K562 (cell line): Measurements from ENCODE around the gene RND1. TPM values are rescaled to one million over a fixed set of nuclear protein-coding genes. Genes with fewer than 3 reads are reported as not detected.

Experiments
- ATAC-seq: fragments of 200-7000 bp; cut with Tn5 transposase; 3 replicates; pipeline ENCODE4 v1.9.1; 2020; ENCODE audit warnings: moderate library complexity
- BruUV-seq: library from RNA; stranded (reverse); fragments of 400-500 nt; replicated peaks from 2 replicates; lab custom pipeline; 2021; lab: Mats Ljungman, UMichigan
- CTCF ChIA-PET: fragments of 300-600 bp; formaldehyde crosslinking; extraction: SDS; loops from one replicate; lab custom pipeline; 2021; ENCODE audit warnings: low intra/inter-chr PET ratio; lab: Yijun Ruan, JAX
- POLR2A ChIA-PET: fragments of 300-600, 350-650 bp; sonication (Branson Sonifier 250); formaldehyde crosslinking; extraction: SDS; loops from one replicate; lab custom pipeline; 2021; ENCODE audit warnings: antibody characterized with exemption, inconsistent platforms; lab: Yijun Ruan, JAX
- DNase-seq, 4 experiments: peaks; one replicate each; pipeline versions ENCODE4 v3.0.0 to v3.0.0-alpha.2; 2011 to 2018; ENCODE audit warnings: low spot score in 3 of 4, mixed read lengths in 3 of 4; ENCODE audit errors: extremely low read depth in 1 of 4
- FAIRE-seq: peaks from 2 replicates; lab custom pipeline; 2011; peaks lifted over from hg19 to GRCh38; lab: Jason Lieb, UNC
- H2AFZ ChIP-seq: 2 replicates; pipeline ENCODE4 v1.6.0; 2011; ENCODE audit warnings: low read depth, low read length, control low read depth, inconsistent platforms
- H3K27ac ChIP-seq: fragments of 200-600 bp; 3 replicates; pipeline ENCODE4 v1.8.0; 2011; ENCODE audit warnings: low read depth, mild to moderate bottlenecking, control low read depth, inconsistent platforms, low read length, moderate library complexity, mixed read lengths; ENCODE audit errors: extremely low read depth
- H3K27me3 ChIP-seq, 2 experiments: fragments of 300-600 bp in 1 of 2; 2 replicates in 1 of 2; 3 replicates in 1 of 2; pipeline versions ENCODE4 v1.6.0 to v1.8.0; 2011; ENCODE audit warnings: inconsistent platforms in 2 of 2, low read length in 2 of 2, mild to moderate bottlenecking in 1 of 2, mixed read lengths in 1 of 2, moderate library complexity in 1 of 2; ENCODE audit not compliant: control insufficient read depth in 2 of 2, insufficient read depth in 2 of 2
- H3K36me3 ChIP-seq: fragments of 300-600 bp; 3 replicates; pipeline ENCODE4 v1.8.0; 2011; ENCODE audit warnings: mild to moderate bottlenecking, low read length, inconsistent platforms; ENCODE audit not compliant: control insufficient read depth, insufficient read depth
- H3K4me1 ChIP-seq, 2 experiments: fragments of 200-600 bp in 1 of 2; replicated peaks in 1 of 2; 2 replicates in 1 of 2; 3 replicates in 1 of 2; pipeline versions ENCODE4 v1.5.1 to v1.8.0; 2011; ENCODE audit warnings: inconsistent platforms in 2 of 2, low read length in 2 of 2, mild to moderate bottlenecking in 1 of 2, mixed read lengths in 1 of 2, moderate library complexity in 1 of 2; ENCODE audit not compliant: control insufficient read depth in 2 of 2, insufficient read depth in 2 of 2
- H3K4me2 ChIP-seq: 2 replicates; pipeline ENCODE4 v1.6.1; 2011; ENCODE audit warnings: low read length, control low read depth, inconsistent platforms, mixed read lengths; ENCODE audit not compliant: insufficient read depth
- H3K4me3 ChIP-seq: fragments of 200-600 bp; sonication (generic), shearing (Covaris generic); 2 replicates; pipeline ENCODE4 v1.5.1; 2016; ENCODE audit warnings: control low read depth, inconsistent platforms
- H3K79me2 ChIP-seq: fragments of 200-600 bp; 3 replicates; pipeline ENCODE4 v1.8.0; 2011; ENCODE audit warnings: low read length, inconsistent platforms; ENCODE audit not compliant: control insufficient read depth, insufficient read depth
- H3K9ac ChIP-seq, 2 experiments: 2 replicates each; pipeline versions ENCODE4 v1.6.0 to v1.6.1; 2011; ENCODE audit warnings: low read depth in 2 of 2, low read length in 2 of 2, control low read depth in 1 of 2, inconsistent platforms in 1 of 2, mild to moderate bottlenecking in 1 of 2, mixed read lengths in 1 of 2; ENCODE audit not compliant: insufficient read depth in 1 of 2
- H3K9me1 ChIP-seq: one replicate; pipeline ENCODE4 v1.6.0; 2011; ENCODE audit warnings: inconsistent platforms, mild to moderate bottlenecking, low read length, moderate library complexity; ENCODE audit not compliant: control insufficient read depth, insufficient read depth
- H3K9me3 ChIP-seq: replicated peaks from 2 replicates; pipeline ENCODE4 v1.5.1; 2011; ENCODE audit warnings: low read depth, low read length, inconsistent platforms; ENCODE audit not compliant: control insufficient read depth, insufficient read depth
- H4K20me1 ChIP-seq: replicated peaks from 2 replicates; pipeline ENCODE4 v1.6.1; 2011; ENCODE audit warnings: low read length, inconsistent platforms, mixed read lengths; ENCODE audit not compliant: control insufficient read depth, insufficient read depth
- BDP1 ChIP-seq: IDR thresholded peaks from 3 replicates; pipeline ENCODE4 v1.6.1; 2011; ENCODE audit not compliant: insufficient read length, insufficient read depth
- HIVEP1 ChIP-seq: fragments of 250-450 bp; sonication (Bioruptor Pico); IDR thresholded peaks from 2 replicates; pipeline ENCODE4 v1.4.0; 2020; ENCODE audit warnings: mild to moderate bottlenecking
- MEF2A ChIP-seq: IDR thresholded peaks from 2 replicates; pipeline ENCODE4 v1.6.1; 2011; ENCODE audit warnings: low read depth, mild to moderate bottlenecking, low read length, moderate library complexity; ENCODE audit not compliant: control insufficient read depth
- PHB ChIP-seq: fragments of 250-450 bp; sonication (Bioruptor Pico); IDR thresholded peaks from 2 replicates; pipeline ENCODE4 v1.5.0; 2021
- PYGO2 ChIP-seq: fragments of 450-650 bp; IDR thresholded peaks from 2 replicates; pipeline ENCODE4 v1.6.1; 2016; ENCODE audit warnings: mild to moderate bottlenecking, missing genetic modification characterization, moderate library complexity, missing compliant biosample characterization
- XRCC3 ChIP-seq: fragments of 450-650 bp; IDR thresholded peaks from 2 replicates; pipeline ENCODE4 v1.6.1; 2017; ENCODE audit warnings: mild to moderate bottlenecking, moderate library complexity
- ZNF3 ChIP-seq: fragments of 250-450 bp; sonication (Bioruptor Pico); IDR thresholded peaks from 2 replicates; pipeline ENCODE4 v1.5.0; 2021; ENCODE audit warnings: mild to moderate bottlenecking, moderate library complexity
- ZNF592 ChIP-seq: fragments of 450-650 bp; IDR thresholded peaks from 2 replicates; pipeline ENCODE4 v1.6.1; 2017; ENCODE audit warnings: antibody characterized with exemption, mild to moderate bottlenecking
- ZNF79 ChIP-seq: fragments of 250-450 bp; sonication (Bioruptor Pico); IDR thresholded peaks from 2 replicates; pipeline ENCODE4 v1.4.0; 2020; ENCODE audit warnings: low read depth, mild to moderate bottlenecking, moderate library complexity
- WGBS: fragments of 100-300 bp; shearing (Covaris generic); methylation state at CpG from one replicate; pipeline ENCODE4 v1.1.6; 2016; ENCODE audit warnings: low coverage, mixed read lengths; ENCODE audit not compliant: insufficient coverage; ENCODE audit errors: missing lambda C conversion rate; 5-methylcytosine and 5-hydroxymethylcytosine counted together
- in situ Hi-C: fragments of 300-500 bp; cut with MboI; formaldehyde crosslinking; loops from 4 replicates; pipeline ENCODE4 v1.15.0; 2018; ENCODE audit warnings: inconsistent platforms, mixed read lengths
- intact Hi-C: fragments of 100-400 bp; cut with micrococcal nuclease; formaldehyde crosslinking; loops from 2 replicates; pipeline ENCODE4 v1.14.2; 2022
- polyA plus RNA-seq, 8 experiments: library from polyadenylated mRNA; depleted of rRNA in 4 of 8; stranded (reverse) in 5 of 8; unstranded in 3 of 8; fragments of >200 nt; fragmentation: Nextera tagmentation in 2 of 8; fragmentation: Illumina TruSeq in 1 of 8; extraction: Ambion mirVana in 2 of 8; extraction: Trizol in 1 of 8; gene quantifications; 2 replicates each; pipeline versions ENCODE4 v1.2.1 to v1.2.3, GENCODE V29; 2011 to 2014; ENCODE audit warnings: inconsistent platforms in 1 of 8, missing spikeins in 1 of 8
- total RNA-seq, 7 experiments: library from RNA; depleted of rRNA in 6 of 7; stranded (reverse); fragments of >200 nt in 6 of 7; fragmentation: Illumina TruSeq in 2 of 7; extraction: Trizol in 2 of 7; gene quantifications; 2 replicates each; pipeline versions ENCODE4 v1.2.1 to v1.2.3, GENCODE V29; 2011 to 2021; ENCODE audit warnings: low replicate concordance in 1 of 7
- TF ChIP-seq, protein P1 (sequence below): fragments of 450-650 bp; IDR thresholded peaks from 2 replicates; pipeline ENCODE4 v1.6.1; 2016; ENCODE audit warnings: mild to moderate bottlenecking
- TF ChIP-seq, protein P2 (sequence below): sonication (generic); formaldehyde crosslinking; IDR thresholded peaks from 2 replicates; pipeline ENCODE4 v1.8.0; 2022; ENCODE audit warnings: missing genetic modification reagents, mild to moderate bottlenecking, borderline replicate concordance
- TF ChIP-seq, protein P3 (sequence below), 2 experiments: IDR thresholded peaks; 2 replicates each; pipeline ENCODE4 v1.6.1; 2011; ENCODE audit warnings: borderline replicate concordance in 1 of 2, control low read depth in 1 of 2, low read depth in 1 of 2, low read length in 1 of 2, mild to moderate bottlenecking in 1 of 2, mixed read lengths in 1 of 2, moderate library complexity in 1 of 2; ENCODE audit not compliant: insufficient read depth in 1 of 2, insufficient read length in 1 of 2, poor library complexity in 1 of 2, severe bottlenecking in 1 of 2; ENCODE audit errors: extremely low read depth in 1 of 2

The RND1 gene
- total and polyA plus RNA-seq, 9 of the 15 experiments (the other 6 are each of a cell fraction or from before 2014, with no cell fraction given) = 0.18 to 0.78 (median 0.58) TPM; not detected in 2

DNA sequence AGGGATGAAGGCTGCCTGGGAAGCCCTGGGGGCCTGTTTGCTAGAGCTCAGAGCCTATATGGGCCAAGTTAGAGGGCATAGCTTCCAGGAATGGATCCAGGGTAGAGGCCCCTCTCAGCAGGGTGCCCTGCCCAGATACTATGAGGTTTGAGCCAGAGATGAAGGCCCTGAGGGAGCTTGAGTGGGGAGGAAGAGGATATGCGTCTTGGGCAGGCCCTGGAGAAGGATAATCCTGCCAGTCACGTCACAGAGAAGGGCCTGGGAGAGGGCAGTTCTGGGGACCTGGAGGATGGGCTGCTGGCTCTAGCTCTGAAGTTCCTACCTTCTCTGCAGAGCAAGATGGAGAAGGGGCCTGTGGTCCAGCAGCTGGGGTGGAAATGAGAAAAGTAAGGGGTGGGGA lies 53.3 kb downstream of the RND1 start:
- DNase-seq (no peak), FAIRE-seq (no peak), ATAC-seq (no peak)
- in situ Hi-C loops (no loop called here), intact Hi-C loops (no loop called here)
- Histone ChIP-seq H3K9me1 (no peaks in the 10 kb centered on the region), H3K36me3 (no peaks in the 10 kb centered on the region), H3K79me2 (no peaks in the 10 kb centered on the region), H2AFZ (no peak overlapping the region), H3K27me3 (0 out of 5 replicates have a peak, but pooled peaks cover 0 to under 1% of the 10 kb centered on the region in 2 experiments), H3K27ac (no peak overlapping the region), H4K20me1 (no peaks in the 10 kb centered on the region), H3K4me2 (no peak overlapping the region), H3K4me3 (no peak overlapping the region), H3K4me1 (peaks cover 4 to 24% of the 10 kb centered on the region in 2 experiments; a peak in 3 of 5 replicates), H3K9ac (no peak overlapping the region; a peak in 1 of 4 replicates), H3K9me3 (no peaks in the 10 kb centered on the region)
- ChIA-PET CTCF (no interaction called here), POLR2A (interaction anchor here (0.7 to 2.4 kb wide), 3 partner anchors 11 to 54 kb away, joined by 3 to 8 read pairs (median 3); no protein-coding TSS in a partner anchor)
- WGBS = 32% methylated on average over 2 of the region's 2 CpGs
- no TSS peak for BruUV-seq
- TF ChIP-seq MEF2A (no peak), XRCC3 (no peak), ZNF79 (CRISPR knock-in tag) (no peak), HIVEP1 (CRISPR knock-in tag) (no peak), PHB (no peak), PYGO2 (no peak), BDP1 (no peak), ZNF592 (no peak), ZNF3 (CRISPR knock-in tag) (no peak)
- TF ChIP-seq, protein P1, sequence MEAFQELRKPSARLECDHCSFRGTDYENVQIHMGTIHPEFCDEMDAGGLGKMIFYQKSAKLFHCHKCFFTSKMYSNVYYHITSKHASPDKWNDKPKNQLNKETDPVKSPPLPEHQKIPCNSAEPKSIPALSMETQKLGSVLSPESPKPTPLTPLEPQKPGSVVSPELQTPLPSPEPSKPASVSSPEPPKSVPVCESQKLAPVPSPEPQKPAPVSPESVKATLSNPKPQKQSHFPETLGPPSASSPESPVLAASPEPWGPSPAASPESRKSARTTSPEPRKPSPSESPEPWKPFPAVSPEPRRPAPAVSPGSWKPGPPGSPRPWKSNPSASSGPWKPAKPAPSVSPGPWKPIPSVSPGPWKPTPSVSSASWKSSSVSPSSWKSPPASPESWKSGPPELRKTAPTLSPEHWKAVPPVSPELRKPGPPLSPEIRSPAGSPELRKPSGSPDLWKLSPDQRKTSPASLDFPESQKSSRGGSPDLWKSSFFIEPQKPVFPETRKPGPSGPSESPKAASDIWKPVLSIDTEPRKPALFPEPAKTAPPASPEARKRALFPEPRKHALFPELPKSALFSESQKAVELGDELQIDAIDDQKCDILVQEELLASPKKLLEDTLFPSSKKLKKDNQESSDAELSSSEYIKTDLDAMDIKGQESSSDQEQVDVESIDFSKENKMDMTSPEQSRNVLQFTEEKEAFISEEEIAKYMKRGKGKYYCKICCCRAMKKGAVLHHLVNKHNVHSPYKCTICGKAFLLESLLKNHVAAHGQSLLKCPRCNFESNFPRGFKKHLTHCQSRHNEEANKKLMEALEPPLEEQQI = no peak
- TF ChIP-seq, protein P2, sequence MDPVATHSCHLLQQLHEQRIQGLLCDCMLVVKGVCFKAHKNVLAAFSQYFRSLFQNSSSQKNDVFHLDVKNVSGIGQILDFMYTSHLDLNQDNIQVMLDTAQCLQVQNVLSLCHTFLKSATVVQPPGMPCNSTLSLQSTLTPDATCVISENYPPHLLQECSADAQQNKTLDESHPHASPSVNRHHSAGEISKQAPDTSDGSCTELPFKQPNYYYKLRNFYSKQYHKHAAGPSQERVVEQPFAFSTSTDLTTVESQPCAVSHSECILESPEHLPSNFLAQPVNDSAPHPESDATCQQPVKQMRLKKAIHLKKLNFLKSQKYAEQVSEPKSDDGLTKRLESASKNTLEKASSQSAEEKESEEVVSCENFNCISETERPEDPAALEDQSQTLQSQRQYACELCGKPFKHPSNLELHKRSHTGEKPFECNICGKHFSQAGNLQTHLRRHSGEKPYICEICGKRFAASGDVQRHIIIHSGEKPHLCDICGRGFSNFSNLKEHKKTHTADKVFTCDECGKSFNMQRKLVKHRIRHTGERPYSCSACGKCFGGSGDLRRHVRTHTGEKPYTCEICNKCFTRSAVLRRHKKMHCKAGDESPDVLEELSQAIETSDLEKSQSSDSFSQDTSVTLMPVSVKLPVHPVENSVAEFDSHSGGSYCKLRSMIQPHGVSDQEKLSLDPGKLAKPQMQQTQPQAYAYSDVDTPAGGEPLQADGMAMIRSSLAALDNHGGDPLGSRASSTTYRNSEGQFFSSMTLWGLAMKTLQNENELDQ (CRISPR knock-in tag) = no peak
- TF ChIP-seq, protein P3, sequence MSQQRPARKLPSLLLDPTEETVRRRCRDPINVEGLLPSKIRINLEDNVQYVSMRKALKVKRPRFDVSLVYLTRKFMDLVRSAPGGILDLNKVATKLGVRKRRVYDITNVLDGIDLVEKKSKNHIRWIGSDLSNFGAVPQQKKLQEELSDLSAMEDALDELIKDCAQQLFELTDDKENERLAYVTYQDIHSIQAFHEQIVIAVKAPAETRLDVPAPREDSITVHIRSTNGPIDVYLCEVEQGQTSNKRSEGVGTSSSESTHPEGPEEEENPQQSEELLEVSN (IDR thresholded peaks at IDR 0.05; ENCODE audit: borderline replicate concordance in 1 of 2, extremely low read depth in 1 of 2, insufficient read depth in 1 of 2, insufficient read length in 1 of 2, low read depth in 1 of 2, low read length in 1 of 2, poor library complexity in 1 of 2, severe bottlenecking in 1 of 2) = no peak
